Parathyroid adenoma (tissue), 2 donors: ENCODE measurements around the gene CRMP1.

Source experiments
- H2AFZ ChIP-seq: fragments of 300-600 bp; sonication (generic); one replicate; pipeline ENCODE4 v1.7.0; 2017; ENCODE audit warnings: antibody characterized with exemption, mild to moderate bottlenecking
- H3K27ac ChIP-seq: fragments of 300-600 bp; sonication (generic); one replicate; pipeline ENCODE4 v1.7.0; 2017
- H3K27me3 ChIP-seq: fragments of 300-600 bp; sonication (generic); one replicate; pipeline ENCODE4 v1.7.0; 2017; ENCODE audit warnings: low read length; ENCODE audit not compliant: control insufficient read depth, insufficient read depth
- H3K36me3 ChIP-seq: fragments of 300-600 bp; sonication (generic); one replicate; pipeline ENCODE4 v1.7.0; 2017; ENCODE audit warnings: low read length; ENCODE audit not compliant: control insufficient read depth, insufficient read depth
- H3K4me1 ChIP-seq: fragments of 300-600 bp; sonication (generic); one replicate; pipeline ENCODE4 v1.7.0; 2017; ENCODE audit warnings: control low read depth
- H3K4me2 ChIP-seq: fragments of 300-600 bp; sonication (generic); one replicate; pipeline ENCODE4 v1.7.0; 2017; ENCODE audit warnings: low read length
- H3K4me3 ChIP-seq: fragments of 300-600 bp; sonication (generic); one replicate; pipeline ENCODE4 v1.7.0; 2017; ENCODE audit warnings: low read depth, low read length
- H3K79me2 ChIP-seq: fragments of 300-600 bp; sonication (generic); one replicate; pipeline ENCODE4 v1.7.0; 2017; ENCODE audit warnings: control low read depth
- H3K9ac ChIP-seq: fragments of 300-600 bp; sonication (generic); one replicate; pipeline ENCODE4 v1.7.0; 2017; ENCODE audit warnings: mild to moderate bottlenecking
- H3K9me3 ChIP-seq: fragments of 300-600 bp; sonication (generic); one replicate; pipeline ENCODE4 v1.7.0; 2017; ENCODE audit warnings: low read length; ENCODE audit not compliant: control insufficient read depth
- CTCF ChIP-seq: fragments of 300-600 bp; sonication (generic); IDR thresholded peaks from one replicate; pipeline ENCODE4 v1.7.0; 2017; ENCODE audit warnings: antibody characterized with exemption, mild to moderate bottlenecking
- donor health status: primary hyperparathyroidism.

Gene CRMP1

GRCh38 chr4:5926598-5926997 is 33.7 kb upstream of the CRMP1 start:
- Histone ChIP-seq H3K4me2 (no peak overlapping the region), H2AFZ (no peak overlapping the region), H3K27ac (no peak overlapping the region), H3K27me3 (no peaks in the 10 kb centered on the region), H3K4me1 (no peaks in the 10 kb centered on the region), H3K9me3 (no peaks in the 10 kb centered on the region), H3K9ac (no peak overlapping the region), H3K79me2 (no peaks in the 10 kb centered on the region), H3K4me3 (no peak overlapping the region), H3K36me3 (no peaks in the 10 kb centered on the region)
- TF ChIP-seq CTCF, result no peak

GRCh38 chr4:5925419-5926200 is 32.7 kb upstream of the CRMP1 start:
- Histone ChIP-seq H3K4me2 (no peak overlapping the region), H3K9me3 (no peaks in the 10 kb centered on the region), H2AFZ (no peak overlapping the region), H3K4me1 (no peaks in the 10 kb centered on the region), H3K9ac (no peak overlapping the region), H3K79me2 (no peaks in the 10 kb centered on the region), H3K36me3 (no peaks in the 10 kb centered on the region), H3K27me3 (no peaks in the 10 kb centered on the region), H3K27ac (no peak overlapping the region), H3K4me3 (no peak overlapping the region)
- no peak for TF ChIP-seq CTCF

GRCh38 chr4:5924461-5925125 is 31.7 kb upstream of the CRMP1 start:
- Histone ChIP-seq H3K4me3 (no peak overlapping the region), H3K4me1 (no peaks in the 10 kb centered on the region)
- no peak for TF ChIP-seq CTCF

GRCh38 chr4:5923376-5923775 is 30.5 kb upstream of the CRMP1 start:
- Histone ChIP-seq H3K4me2 (no peak overlapping the region), H3K9me3 (no peaks in the 10 kb centered on the region), H3K27me3 (no peaks in the 10 kb centered on the region), H3K4me3 (no peak overlapping the region), H2AFZ (no peak overlapping the region), H3K27ac (no peak overlapping the region), H3K36me3 (no peaks in the 10 kb centered on the region), H3K4me1 (no peaks in the 10 kb centered on the region), H3K9ac (no peak overlapping the region), H3K79me2 (no peaks in the 10 kb centered on the region)
- no peak for TF ChIP-seq CTCF

More at GRCh38 chr4:5924461-5925125, 31.7 kb upstream of the CRMP1 start:
- H3K27me3 ChIP-seq, result no peaks in the 10 kb centered on the region
- no peak overlapping the region for H3K27ac ChIP-seq
- no peak overlapping the region for H3K4me2 ChIP-seq
- no peaks in the 10 kb centered on the region for H3K9me3 ChIP-seq
- no peak overlapping the region for H3K9ac ChIP-seq
- H3K36me3 ChIP-seq, result no peaks in the 10 kb centered on the region
- no peaks in the 10 kb centered on the region for H3K79me2 ChIP-seq
- H2AFZ ChIP-seq, result no peak overlapping the region
